ENCODE data around the gene MAD2L2.

DNA sequence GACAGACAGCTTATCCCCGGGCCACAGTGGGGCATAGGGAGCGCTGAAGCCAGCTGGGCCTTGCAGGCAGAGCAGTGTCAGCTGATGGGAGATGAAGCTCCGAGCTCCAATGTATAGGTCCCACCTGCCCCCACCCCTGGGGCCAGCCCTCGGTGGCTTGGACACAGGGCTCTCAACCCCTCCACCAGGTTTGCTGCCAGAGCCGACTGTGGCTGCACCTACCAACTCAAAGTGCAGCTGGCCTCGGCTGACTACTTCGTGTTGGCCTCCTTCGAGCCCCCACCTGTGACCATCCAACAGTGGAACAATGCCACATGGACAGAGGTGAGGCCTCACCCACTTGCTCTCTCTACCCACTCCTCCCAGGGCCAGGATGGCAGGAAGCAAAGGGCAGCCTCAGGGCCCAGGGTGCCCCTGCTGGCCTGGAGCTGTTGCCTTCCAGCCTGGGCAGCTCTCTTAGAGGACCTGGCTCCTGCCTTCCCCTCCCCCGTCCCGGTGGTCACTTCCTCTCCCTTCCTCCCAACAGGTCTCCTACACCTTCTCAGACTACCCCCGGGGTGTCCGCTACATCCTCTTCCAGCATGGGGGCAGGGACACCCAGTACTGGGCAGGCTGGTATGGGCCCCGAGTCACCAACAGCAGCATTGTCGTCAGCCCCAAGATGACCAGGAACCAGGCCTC is 7.7 kb downstream of the MAD2L2 start:
- TF ChIP-seq POLR2AphosphoS5 (IDR thresholded peaks at IDR 0.05; ENCODE audit: borderline replicate concordance, low read depth, low read length) (no peak), EZH2 (IDR thresholded peaks at IDR 0.05) (no peak), FOXP2 (optimal IDR thresholded peaks at IDR 0.05; ENCODE audit: control extremely low read depth, extremely low read length, insufficient read depth) (no peak)

Data from SK-N-MC (cell line).